ENCODE measurements around the gene CTSA. TPM values are rescaled to one million over a fixed set of nuclear protein-coding genes. Genes with fewer than 3 reads are reported as not detected.

Gene CTSA
- total RNA-seq, 2 donors from 2014 or later = 41.0 to 43.8 TPM

DNA sequence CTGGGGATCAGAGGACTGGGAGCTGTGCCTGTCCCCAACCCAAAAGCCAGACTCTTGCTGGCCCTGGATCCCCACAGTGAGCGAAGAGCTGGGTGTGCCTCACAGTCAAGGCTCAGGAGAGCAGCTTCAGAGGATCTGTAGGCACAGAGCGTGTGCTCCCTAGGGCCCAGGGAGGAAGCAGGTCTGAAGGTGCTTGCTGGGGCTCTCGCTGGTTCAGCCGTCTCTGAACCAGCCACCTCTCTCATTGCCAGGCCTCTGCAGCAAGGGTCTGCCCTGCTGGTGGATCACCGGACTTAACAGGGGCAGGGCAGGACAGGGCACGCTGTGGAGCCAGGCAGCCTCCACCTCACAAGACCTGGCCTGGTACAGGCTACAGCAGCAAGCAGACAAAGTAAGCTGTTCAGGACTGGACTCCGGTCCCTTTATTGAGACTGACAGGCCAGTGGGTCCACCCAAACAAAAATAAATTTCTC is 57.2 kb downstream of the CTSA start:
- Histone ChIP-seq H3K36me3 (replicated peaks in 1 of 2; ENCODE audit: insufficient read depth in 1 of 2, low read depth in 2 of 2) (peaks cover 12 to 35% of the 10 kb centered on the region in 2 donors), H3K27ac (peak overlapping the region in 1 of 4 donors; percentile 9), H3K4me1 (peaks cover 34% of the 10 kb centered on the region), H3K9me3 (no peaks in the 10 kb centered on the region), H3K4me3 (no peak overlapping the region), H3K27me3 (no peaks in the 10 kb centered on the region)
- DNase-seq (no peak), ATAC-seq (no peak)
- intact Hi-C loops (cut with DNase I) = no loop called here
- TF ChIP-seq, protein P1, sequence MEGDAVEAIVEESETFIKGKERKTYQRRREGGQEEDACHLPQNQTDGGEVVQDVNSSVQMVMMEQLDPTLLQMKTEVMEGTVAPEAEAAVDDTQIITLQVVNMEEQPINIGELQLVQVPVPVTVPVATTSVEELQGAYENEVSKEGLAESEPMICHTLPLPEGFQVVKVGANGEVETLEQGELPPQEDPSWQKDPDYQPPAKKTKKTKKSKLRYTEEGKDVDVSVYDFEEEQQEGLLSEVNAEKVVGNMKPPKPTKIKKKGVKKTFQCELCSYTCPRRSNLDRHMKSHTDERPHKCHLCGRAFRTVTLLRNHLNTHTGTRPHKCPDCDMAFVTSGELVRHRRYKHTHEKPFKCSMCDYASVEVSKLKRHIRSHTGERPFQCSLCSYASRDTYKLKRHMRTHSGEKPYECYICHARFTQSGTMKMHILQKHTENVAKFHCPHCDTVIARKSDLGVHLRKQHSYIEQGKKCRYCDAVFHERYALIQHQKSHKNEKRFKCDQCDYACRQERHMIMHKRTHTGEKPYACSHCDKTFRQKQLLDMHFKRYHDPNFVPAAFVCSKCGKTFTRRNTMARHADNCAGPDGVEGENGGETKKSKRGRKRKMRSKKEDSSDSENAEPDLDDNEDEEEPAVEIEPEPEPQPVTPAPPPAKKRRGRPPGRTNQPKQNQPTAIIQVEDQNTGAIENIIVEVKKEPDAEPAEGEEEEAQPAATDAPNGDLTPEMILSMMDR (IDR thresholded peaks at IDR 0.05) = no peak
- no peak for TF ChIP-seq POLR2A (IDR thresholded peaks at IDR 0.05)
- 90 to 91% methylated on average over 2 to 7 of the region's 7 CpGs for WGBS, 2 donors

Other genes starting within 250 kb of the CTSA start
- gene WFDC11, start 221.1 kb upstream of the CTSA start, total RNA-seq = not detected
- not detected for gene WFDC13, start 189.3 kb upstream of the CTSA start, total RNA-seq
- gene WFDC10B, start 186.3 kb upstream of the CTSA start, total RNA-seq = not detected
- gene SPINT4, start 169.0 kb upstream of the CTSA start, total RNA-seq = not detected
- gene WFDC3, start 99.5 kb upstream of the CTSA start, total RNA-seq = not detected
- gene DNTTIP1, start 99.4 kb upstream of the CTSA start, total RNA-seq = 10 to 100 TPM; 14.8 to 18.9 TPM
- not detected for gene UBE2C, start 78.7 kb upstream of the CTSA start, total RNA-seq
- not detected for gene TNNC2, start 64.0 kb upstream of the CTSA start, total RNA-seq
- 10 to 100 TPM; 42.8 to 46.5 TPM for gene SNX21, start 57.5 kb upstream of the CTSA start, total RNA-seq
- gene ACOT8, start 33.9 kb upstream of the CTSA start, total RNA-seq = 10 to 100 TPM; 36.8 to 42.8 TPM
- 1 to 10 TPM; 1.6 to 2.1 TPM for gene ZSWIM3, start 33.7 kb upstream of the CTSA start, total RNA-seq
- gene ZSWIM1, start 10.1 kb upstream of the CTSA start, total RNA-seq = 1 to 10 TPM; 5.2 to 7.6 TPM
- gene SPATA25, start 3.7 kb upstream of the CTSA start, total RNA-seq = 1 to 10 TPM; 1.3 to 2.6 TPM
- 1 to 10 TPM; 3.3 to 5.2 TPM for gene NEURL2, start 127 bp upstream of the CTSA start, total RNA-seq
- gene PLTP, start 20.8 kb downstream of the CTSA start, total RNA-seq = 100 to 1,000 TPM; 109 to 198 TPM
- 10 to 100 TPM; 20.2 to 28.7 TPM for gene PCIF1, start 43.3 kb downstream of the CTSA start, total RNA-seq
- 10 to 100 TPM; 21.8 to 41.9 TPM for gene ZNF335, start 80.9 kb downstream of the CTSA start, total RNA-seq
- gene MMP9, start 117.6 kb downstream of the CTSA start, total RNA-seq = under 1 TPM in 1 of 2 donors, not detected in 1; 0.26 TPM
- not detected for gene SLC12A5, start 137.9 kb downstream of the CTSA start, total RNA-seq
- 10 to 100 TPM; 11.9 to 13.7 TPM for gene NCOA5, start 198.6 kb downstream of the CTSA start, total RNA-seq
- 10 to 100 TPM in 1 of 2 donors, 1 to 10 TPM in 1; 8.9 to 14.5 TPM for gene CD40, start 227.0 kb downstream of the CTSA start, total RNA-seq

Measured in body of pancreas (tissue), 4 donors.